Left lobe of liver (tissue), 2 donors: ENCODE data around the gene ADAMTS1. TPM values are rescaled to one million over a fixed set of nuclear protein-coding genes. Genes with fewer than 3 reads are reported as not detected.

Experiments used
- ATAC-seq: fragments of 200-7000 bp; cut with Tn5 transposase; one replicate; pipeline ENCODE4 v1.9.1; 2020; ENCODE audit warnings: mild to moderate bottlenecking, moderate library complexity
- DNase-seq: peaks from one replicate; pipeline ENCODE4 v3.0.0-alpha.2; 2020; ENCODE audit warnings: low spot score
- total RNA-seq: library from RNA; stranded (reverse); gene quantifications from one replicate; pipeline ENCODE4 v1.2.1, GENCODE V29; 2021
- donor health status: DM: no; HTN: no; CAD: no; lungs with moderate emphysema.
- donor health status: DM: no; HTN: yes; CAD: no.

The ADAMTS1 gene
- total RNA-seq, 1 donor from 2014 or later, result 3.3 TPM

GRCh38 chr21:26846036-26846931, 1.1 kb upstream of the ADAMTS1 start:
- DNase-seq, result peak; percentile 66
- ATAC-seq, result peak; percentile 37

- DNase-seq (no peak), ATAC-seq (no peak)
These were observed 488 bp upstream of the ADAMTS1 start for GRCh38 chr21:26845759-26846035.

DNA sequence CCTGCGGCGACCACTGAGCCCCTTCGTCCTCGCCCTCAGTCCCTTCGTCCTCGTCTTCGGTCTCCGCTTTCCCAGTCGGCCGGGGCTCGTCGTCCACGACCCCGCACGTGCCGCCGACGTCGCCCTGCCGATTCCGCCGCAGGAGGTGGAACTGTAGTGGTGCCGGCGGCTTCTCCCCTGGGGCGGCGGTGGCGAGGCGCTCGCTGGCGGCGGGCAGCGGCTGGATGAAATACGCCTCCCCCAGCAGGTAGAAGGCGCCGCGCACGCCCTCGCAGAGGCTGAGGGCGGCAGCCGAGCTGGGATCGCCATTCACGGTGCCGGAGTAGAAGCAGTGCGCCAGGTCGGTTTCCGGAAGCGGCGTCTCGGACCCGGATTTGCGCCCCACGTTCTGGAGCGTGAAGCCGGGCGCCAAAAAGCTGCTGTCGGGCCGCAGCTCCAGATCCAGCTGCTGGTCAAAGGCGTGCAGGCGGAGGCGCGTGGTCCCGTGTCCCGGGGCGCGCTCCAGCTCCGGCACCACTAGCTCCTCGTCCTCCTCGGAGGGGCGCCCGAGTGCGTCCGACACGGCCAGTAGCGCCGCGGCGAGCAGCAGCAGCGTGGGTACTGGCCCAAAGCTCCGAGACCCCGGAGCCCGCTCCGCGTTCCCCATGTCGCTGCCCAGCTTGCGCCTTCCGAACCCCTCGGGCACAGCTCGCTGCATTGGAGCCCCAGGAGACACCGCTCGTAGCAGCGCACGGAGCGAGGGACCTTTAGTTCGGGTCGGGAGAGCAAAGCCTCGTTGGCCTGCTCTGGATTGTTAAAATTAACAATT, 747 bp downstream of the ADAMTS1 start:
- DNase-seq, result peak; percentile 52
- peak; percentile 53 for ATAC-seq

- DNase-seq (no peak), ATAC-seq (peak; percentile 2)
These were observed 1.3 kb downstream of the ADAMTS1 start for GRCh38 chr21:26843933-26844257.

DNA sequence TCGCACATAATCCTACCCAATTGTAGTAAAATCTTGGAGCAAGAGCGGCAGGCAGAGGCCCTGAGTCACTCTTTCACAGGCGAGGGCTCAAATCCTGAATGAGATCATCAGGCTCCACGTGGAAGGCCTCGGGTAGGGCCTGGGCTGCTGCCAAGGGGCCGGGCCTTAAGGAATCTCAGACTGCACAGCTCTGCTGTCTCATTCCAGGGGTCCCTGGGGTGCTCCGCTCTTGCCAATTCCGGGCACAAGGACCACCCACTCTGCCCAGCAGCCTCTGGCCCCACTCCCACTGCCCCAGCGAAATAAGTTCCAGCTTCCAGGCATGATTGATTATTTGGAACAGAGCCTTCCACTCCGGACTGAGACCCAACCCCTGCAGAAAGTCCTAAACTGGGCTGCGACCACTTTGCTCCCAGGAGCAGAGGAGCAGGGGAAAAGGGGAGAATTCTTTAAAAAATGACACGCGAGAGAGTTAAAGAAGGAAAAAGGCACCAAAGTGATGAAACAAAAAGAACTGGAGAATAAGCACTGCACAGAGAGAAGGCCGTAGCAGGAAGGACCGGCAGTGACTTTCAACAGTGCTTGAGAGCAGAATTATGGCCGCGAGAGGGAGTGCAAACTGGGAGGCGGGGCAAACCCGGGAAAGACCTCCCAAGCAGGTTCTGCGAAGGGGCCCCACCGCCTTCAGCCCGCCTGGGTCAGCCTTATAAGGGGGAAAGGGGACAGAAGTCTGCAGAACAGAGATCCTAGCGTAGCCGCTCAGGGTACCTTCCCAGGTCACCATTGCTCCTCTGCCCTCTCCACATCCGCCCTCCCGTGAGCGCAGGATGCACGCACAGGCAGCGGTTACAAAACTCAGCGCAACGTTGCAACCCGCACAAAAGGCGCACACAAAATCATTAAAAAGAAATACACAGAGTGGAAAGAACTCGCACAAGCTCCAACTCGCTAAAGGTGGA, 2.0 kb downstream of the ADAMTS1 start:
- DNase-seq, result peak; percentile 75
- ATAC-seq, result peak; percentile 43

GRCh38 chr21:26842300-26842699, 2.9 kb downstream of the ADAMTS1 start:
- no peak for DNase-seq

GRCh38 chr21:26840912-26841311, 4.3 kb downstream of the ADAMTS1 start:
- DNase-seq, result no peak
- ATAC-seq, result no peak

More at GRCh38 chr21:26842300-26842699, 2.9 kb downstream of the ADAMTS1 start:
- no peak for ATAC-seq

DNA sequence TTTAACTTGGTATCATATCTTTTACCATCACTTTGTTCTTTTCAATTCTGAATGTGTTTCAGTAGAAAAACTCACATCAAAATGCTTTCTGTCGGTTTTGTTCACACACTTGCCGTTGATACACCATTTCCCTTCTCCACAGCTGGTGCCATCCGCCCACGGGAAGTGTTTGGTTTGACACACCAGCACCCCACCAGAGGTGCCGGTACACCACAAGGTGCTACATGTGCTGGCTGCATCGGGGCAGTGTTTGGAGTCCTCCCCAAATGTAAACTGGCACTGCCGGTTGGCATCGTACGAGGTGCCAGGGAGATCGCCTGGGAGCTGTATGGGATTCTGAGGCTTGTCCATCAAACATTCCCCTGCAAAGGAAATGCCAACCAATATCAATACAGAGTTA, 5.0 kb downstream of the ADAMTS1 start:
- no peak for DNase-seq

GRCh38 chr21:26837539-26837938, 7.7 kb downstream of the ADAMTS1 start:
- DNase-seq (no peak), ATAC-seq (no peak)

More for the DNA sequence above, 5.0 kb downstream of the ADAMTS1 start:
- no peak for ATAC-seq

DNA sequence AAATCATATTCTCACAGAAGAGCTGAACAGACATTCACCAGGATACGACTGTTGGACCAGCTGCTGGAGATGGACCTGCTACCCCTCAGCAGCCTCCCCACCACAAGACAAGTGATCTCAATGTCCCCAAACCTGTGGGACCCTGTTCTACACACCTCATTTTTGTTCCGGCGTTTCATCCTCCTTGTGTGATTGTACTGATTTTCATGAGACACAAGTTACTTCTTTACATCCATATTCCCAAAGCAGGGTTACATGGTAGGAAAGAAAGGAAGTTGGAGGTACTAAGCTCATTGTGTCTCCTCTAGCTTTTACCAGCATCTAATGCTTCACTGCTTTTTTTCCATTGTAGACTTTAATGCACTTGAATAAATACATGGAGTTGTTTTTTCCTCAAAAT, 8.7 kb downstream of the ADAMTS1 start:
- ATAC-seq (no peak), DNase-seq (no peak)

DNA sequence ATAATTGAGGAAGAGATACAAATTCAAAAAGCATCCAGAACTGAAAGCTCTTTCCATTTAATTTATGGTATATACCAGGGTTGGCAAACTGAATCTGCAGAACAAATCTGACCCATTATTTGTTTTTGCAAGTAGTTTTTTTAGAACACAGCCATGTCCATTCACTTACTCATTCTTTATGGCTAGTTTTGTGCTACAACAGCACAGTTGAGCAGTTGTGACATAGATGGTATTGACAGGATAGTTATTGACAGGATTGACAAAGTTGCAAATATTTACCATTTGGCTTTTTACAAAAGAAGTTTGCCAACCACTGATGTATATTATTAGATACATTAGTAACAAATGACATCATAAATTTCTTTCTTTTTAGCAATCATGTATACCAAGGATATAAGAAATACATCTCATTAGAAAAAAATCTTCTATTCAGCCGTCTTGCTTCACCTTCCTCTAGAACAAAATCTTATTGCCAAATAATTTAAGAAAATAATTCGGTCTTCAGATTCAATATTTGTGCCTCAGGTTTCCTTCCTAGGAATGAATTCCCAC, 9.4 kb downstream of the ADAMTS1 start:
- no peak for ATAC-seq
- no peak for DNase-seq

DNA sequence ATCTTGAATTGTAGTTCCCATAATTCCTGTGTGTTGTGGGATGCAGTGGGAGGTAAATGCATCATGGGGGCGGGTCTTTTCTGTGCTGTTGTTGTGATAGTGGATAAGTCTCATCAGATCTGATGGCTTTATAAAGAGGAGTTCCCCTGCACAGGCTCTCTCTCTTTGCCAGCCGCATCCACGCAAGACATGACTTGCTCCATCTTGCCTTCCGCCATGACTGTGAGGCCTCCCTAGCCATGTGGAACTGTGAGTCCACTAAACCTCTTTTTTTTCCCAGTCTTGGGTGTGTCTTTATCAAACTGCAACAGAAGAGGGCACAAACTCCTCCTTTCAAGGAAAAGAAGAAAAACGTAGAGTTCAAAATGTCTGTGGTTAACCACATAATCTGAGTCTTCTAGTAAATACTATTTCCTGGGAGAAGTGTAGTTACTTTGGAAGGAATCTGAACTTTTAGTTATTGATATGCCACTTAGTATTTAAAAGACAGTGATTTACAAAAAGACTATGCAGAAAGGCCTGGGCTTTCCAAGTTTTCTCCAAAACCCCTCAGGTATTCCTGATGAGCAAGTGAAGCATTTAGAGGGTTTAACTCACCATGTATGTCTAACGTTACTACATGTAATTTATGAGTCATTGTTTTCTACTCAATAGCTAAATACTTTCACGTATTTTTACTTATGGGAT, 10.0 kb downstream of the ADAMTS1 start:
- ATAC-seq (no peak), DNase-seq (no peak)

DNA sequence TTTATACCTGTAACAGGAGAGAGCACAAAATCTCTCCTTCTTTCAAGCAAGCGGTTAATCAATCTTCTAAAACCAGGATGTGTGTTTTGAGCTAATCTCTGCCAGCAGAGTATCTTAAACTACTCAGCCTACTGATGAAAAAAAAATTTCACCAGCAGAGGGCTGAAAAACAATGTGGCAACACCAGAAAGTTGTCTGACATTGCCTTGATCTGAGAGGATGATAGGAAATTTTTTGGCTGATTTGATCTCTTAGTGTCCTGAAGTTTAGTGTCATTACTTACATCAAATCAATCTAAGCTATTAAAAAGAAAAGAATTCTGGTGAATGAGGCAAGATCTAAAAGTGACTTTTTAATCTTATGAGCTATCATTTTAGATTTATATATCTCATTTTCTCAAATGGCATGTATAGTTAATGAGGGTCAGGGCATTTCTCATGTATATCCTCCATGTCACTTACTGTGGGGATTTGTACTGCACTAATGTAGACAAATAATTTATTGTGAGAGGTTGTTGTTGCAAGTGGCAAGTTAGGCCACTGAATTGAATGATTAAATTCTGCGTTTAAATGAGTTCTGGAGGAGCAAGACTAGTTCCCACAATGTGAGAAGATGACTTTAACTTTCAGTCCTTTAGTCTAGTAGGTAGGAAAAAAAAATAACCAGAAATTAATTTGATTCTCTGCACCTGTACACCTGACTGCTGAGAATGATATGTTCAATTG, 10.9 kb downstream of the ADAMTS1 start:
- ATAC-seq, result no peak
- no peak for DNase-seq

DNA sequence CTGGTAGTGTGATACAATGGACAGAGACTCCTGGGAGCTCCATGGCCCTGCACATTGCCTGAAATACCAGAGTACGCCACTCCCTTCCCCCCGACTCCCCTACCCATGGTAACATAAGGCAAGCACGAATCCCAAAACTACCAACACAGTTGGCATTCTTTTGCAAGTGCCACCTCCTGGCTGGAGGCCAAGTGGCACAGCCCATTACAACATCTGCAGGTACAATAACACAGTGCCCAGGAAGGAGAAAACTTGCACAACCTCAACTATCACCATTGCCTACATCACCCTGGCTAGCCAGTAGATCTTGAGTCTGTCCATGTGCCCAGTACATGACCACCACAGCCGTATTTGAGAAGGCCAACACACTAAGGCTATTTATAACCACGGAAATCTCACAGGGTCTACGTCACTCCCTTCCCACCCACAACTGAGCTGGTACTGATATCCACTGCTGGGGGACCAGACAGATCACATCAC, 11.7 kb downstream of the ADAMTS1 start:
- no peak for DNase-seq
- ATAC-seq, result no peak

DNA sequence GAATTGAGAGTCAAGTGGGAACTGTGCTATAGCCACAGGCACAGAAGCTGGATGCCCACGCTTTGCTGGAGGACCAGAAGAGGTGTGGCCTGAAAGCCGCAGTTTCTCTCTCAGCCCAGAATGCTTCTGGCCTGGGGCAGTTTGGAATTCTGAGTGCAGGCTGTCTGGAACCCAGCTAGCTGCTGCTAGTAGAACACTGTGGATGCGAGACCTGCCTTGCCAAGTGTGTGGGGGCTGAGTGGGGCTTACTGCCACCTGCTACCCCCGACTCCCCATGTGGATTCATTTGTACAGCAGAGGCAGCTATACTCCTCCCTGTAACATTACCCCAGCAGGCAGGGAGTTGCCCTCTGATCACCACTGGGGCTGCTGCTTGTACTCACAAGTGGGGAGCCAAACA, 12.2 kb downstream of the ADAMTS1 start:
- DNase-seq, result no peak
- ATAC-seq, result no peak

- DNase-seq, result no peak
- no peak for ATAC-seq
These were observed 12.7 kb downstream of the ADAMTS1 start for GRCh38 chr21:26832546-26832945.

GRCh38 chr21:26826801-26827200, 18.4 kb downstream of the ADAMTS1 start:
- ATAC-seq (no peak), DNase-seq (no peak)

GRCh38 chr21:26820509-26820908, 24.7 kb downstream of the ADAMTS1 start:
- ATAC-seq, result no peak
- DNase-seq, result no peak

DNA sequence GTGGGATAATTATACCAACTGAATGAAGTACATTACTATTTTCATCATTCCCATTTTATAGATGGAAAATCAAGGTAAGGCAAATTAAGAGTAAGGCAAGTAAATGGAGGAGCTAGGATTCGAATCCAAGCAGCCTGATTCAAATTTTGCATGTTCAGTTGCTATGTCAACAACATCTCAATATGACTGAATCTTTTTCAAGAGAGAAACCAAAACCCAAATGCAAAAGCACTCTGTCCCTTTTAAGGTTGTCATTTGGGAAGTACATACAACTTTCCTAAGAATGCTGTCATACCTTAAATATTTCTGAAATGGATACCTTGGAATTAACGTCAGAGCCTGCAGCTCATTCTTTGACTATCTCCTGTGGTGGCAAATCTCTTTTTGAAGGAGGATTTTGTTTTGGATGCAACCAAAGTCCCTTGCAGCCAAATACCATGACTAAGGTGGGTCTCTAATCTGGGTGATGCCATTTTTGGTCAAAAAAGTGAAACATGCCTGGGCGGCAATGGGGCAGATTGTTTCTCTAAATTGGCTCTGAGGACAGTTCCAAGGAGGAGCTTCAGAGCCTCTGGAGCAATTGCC, 25.4 kb downstream of the ADAMTS1 start:
- DNase-seq (no peak), ATAC-seq (no peak)
